SK-N-SH treated with all-trans-retinoic acid at 6 μM for 48 hours (cell line): ENCODE measurements around the gene TMEM40.
"Not testable (repeated sequence)": the region's sequence is repeated elsewhere in the genome, so short reads cannot be mapped to it uniquely, and the experiment has no call there.

Experiments used
- ATAC-seq: fragments of 200-7000 bp; cut with Tn5 transposase; 3 replicates; pipeline ENCODE4 v1.9.1; 2020; ENCODE audit warnings: mild to moderate bottlenecking, moderate library complexity
- ARNTL ChIP-seq: fragments of 450-650 bp; formaldehyde crosslinking; IDR thresholded peaks from 2 replicates; pipeline ENCODE4 v1.5.0; 2020; ENCODE audit warnings: low read depth, mild to moderate bottlenecking, moderate library complexity, borderline replicate concordance
- CSDC2 ChIP-seq: fragments of 250-450 bp; sonication (Bioruptor Pico); IDR thresholded peaks from 2 replicates; pipeline ENCODE4 v1.5.0; 2020; ENCODE audit warnings: mild to moderate bottlenecking, moderate library complexity
- ESRRG ChIP-seq: fragments of 250-450 bp; sonication (Bioruptor Pico); IDR thresholded peaks from 2 replicates; pipeline ENCODE4 v1.6.1; 2021; ENCODE audit warnings: mild to moderate bottlenecking
- GLIS3 ChIP-seq: fragments of 250-450 bp; sonication (Bioruptor Pico); IDR thresholded peaks from 2 replicates; pipeline ENCODE4 v1.5.0; 2020; ENCODE audit warnings: mild to moderate bottlenecking, moderate library complexity
- ISL1 ChIP-seq: fragments of 250-450 bp; sonication (Bioruptor Pico); IDR thresholded peaks from 2 replicates; pipeline ENCODE4 v2.1.2; 2022; ENCODE audit warnings: mild to moderate bottlenecking, moderate library complexity
- OSR1 ChIP-seq: fragments of 250-450 bp; sonication (Bioruptor Pico); IDR thresholded peaks from 2 replicates; pipeline ENCODE4 v1.8.0; 2022; ENCODE audit warnings: moderate library complexity, mild to moderate bottlenecking, inconsistent platforms
- POU6F1 ChIP-seq: fragments of 250-450 bp; sonication (Bioruptor Pico); IDR thresholded peaks from 2 replicates; pipeline ENCODE4 v1.8.0; 2021; ENCODE audit warnings: low read depth, mild to moderate bottlenecking, moderate library complexity, borderline replicate concordance
- PPARA ChIP-seq: fragments of 250-450 bp; sonication (Bioruptor Pico); IDR thresholded peaks from 2 replicates; pipeline ENCODE4 v1.5.0; 2020; ENCODE audit warnings: mild to moderate bottlenecking, borderline replicate concordance
- TCF4 ChIP-seq: fragments of 250-450 bp; sonication (Bioruptor Pico); IDR thresholded peaks from 2 replicates; pipeline ENCODE4 v1.8.0; 2021; ENCODE audit warnings: mild to moderate bottlenecking, moderate library complexity, borderline replicate concordance
- TOX ChIP-seq: fragments of 250-450 bp; sonication (Bioruptor Pico); IDR thresholded peaks from 2 replicates; pipeline ENCODE4 v1.8.0; 2021; ENCODE audit warnings: mild to moderate bottlenecking, moderate library complexity, borderline replicate concordance
- ZC3H10 ChIP-seq: fragments of 250-450 bp; sonication (Bioruptor Pico); IDR thresholded peaks from 2 replicates; pipeline ENCODE4 v1.5.1; 2021; ENCODE audit warnings: mild to moderate bottlenecking, moderate library complexity
- ZFP3 ChIP-seq: fragments of 250-450 bp; sonication (Bioruptor Pico); IDR thresholded peaks from 2 replicates; pipeline ENCODE4 v1.5.0; 2020; ENCODE audit warnings: mild to moderate bottlenecking, moderate library complexity
- ZFP30 ChIP-seq: fragments of 450-650 bp; formaldehyde crosslinking; IDR thresholded peaks from 2 replicates; pipeline ENCODE4 v1.5.0; 2022; ENCODE audit warnings: mild to moderate bottlenecking, moderate library complexity
- ZNF565 ChIP-seq: fragments of 450-650 bp; formaldehyde crosslinking; conservative IDR thresholded peaks from 2 replicates; pipeline ENCODE4 v1.5.0; 2020; ENCODE audit warnings: low read depth, mild to moderate bottlenecking, moderate library complexity
- ZNF70 ChIP-seq: fragments of 450-650 bp; formaldehyde crosslinking; IDR thresholded peaks from 2 replicates; pipeline ENCODE4 v1.5.0; 2020; ENCODE audit warnings: mild to moderate bottlenecking, moderate library complexity
- ZNF8 ChIP-seq: fragments of 450-650 bp; formaldehyde crosslinking; IDR thresholded peaks from 2 replicates; pipeline ENCODE4 v1.5.0; 2020; ENCODE audit warnings: mild to moderate bottlenecking, moderate library complexity
- TF ChIP-seq, protein P1 (sequence below): fragments of 250-450 bp; sonication (Bioruptor Pico); IDR thresholded peaks from 2 replicates; pipeline ENCODE4 v1.8.0; 2020; ENCODE audit warnings: mild to moderate bottlenecking, moderate library complexity, borderline replicate concordance
- TF ChIP-seq, protein P2 (sequence below): fragments of 250-450 bp; sonication (Bioruptor Pico); IDR thresholded peaks from 2 replicates; pipeline ENCODE4 v1.5.1; 2021; ENCODE audit warnings: mild to moderate bottlenecking, moderate library complexity
- TF ChIP-seq, protein P3 (sequence below): fragments of 250-450 bp; sonication (Bioruptor Pico); IDR thresholded peaks from 2 replicates; pipeline ENCODE4 v1.5.0; 2020; ENCODE audit warnings: mild to moderate bottlenecking, moderate library complexity
- TF ChIP-seq, protein P4 (sequence below): fragments of 250-450 bp; sonication (Bioruptor Pico); IDR thresholded peaks from 2 replicates; pipeline ENCODE4 v1.5.1; 2020; ENCODE audit warnings: low read depth, mild to moderate bottlenecking, moderate library complexity

The TMEM40 gene

DNA sequence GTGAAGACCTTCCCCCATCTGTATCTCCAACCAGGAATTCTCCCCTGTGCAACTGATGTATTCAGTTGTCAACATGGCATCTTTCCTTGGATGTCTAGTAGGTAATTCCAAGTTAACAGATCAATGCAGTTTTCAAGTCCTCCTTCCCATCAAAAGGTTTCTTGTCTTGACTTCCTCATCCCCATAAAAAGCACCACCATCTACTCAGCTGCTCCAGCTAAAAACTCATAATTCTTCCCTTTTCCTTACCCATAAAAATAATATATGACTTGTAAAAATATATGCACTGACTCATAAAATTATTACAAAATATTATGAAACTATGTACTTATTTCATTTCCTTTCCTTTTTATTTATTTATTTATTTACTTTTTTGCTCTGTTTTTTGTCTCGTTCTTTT, 32.4 kb upstream of the TMEM40 start:
- TF ChIP-seq, protein P1, sequence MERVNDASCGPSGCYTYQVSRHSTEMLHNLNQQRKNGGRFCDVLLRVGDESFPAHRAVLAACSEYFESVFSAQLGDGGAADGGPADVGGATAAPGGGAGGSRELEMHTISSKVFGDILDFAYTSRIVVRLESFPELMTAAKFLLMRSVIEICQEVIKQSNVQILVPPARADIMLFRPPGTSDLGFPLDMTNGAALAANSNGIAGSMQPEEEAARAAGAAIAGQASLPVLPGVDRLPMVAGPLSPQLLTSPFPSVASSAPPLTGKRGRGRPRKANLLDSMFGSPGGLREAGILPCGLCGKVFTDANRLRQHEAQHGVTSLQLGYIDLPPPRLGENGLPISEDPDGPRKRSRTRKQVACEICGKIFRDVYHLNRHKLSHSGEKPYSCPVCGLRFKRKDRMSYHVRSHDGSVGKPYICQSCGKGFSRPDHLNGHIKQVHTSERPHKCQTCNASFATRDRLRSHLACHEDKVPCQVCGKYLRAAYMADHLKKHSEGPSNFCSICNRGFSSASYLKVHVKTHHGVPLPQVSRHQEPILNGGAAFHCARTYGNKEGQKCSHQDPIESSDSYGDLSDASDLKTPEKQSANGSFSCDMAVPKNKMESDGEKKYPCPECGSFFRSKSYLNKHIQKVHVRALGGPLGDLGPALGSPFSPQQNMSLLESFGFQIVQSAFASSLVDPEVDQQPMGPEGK (CRISPR knock-in tag) = no peak
- TF ChIP-seq ZFP30 (CRISPR knock-in tag) (no peak), ISL1 (CRISPR knock-in tag) (no peak), ZNF8 (CRISPR knock-in tag) (no peak), CSDC2 (CRISPR knock-in tag) (no peak), TOX (CRISPR knock-in tag) (no peak), ZNF565 (CRISPR knock-in tag) (no peak), ZC3H10 (CRISPR knock-in tag) (no peak), PPARA (no peak), GLIS3 (CRISPR knock-in tag) (no peak), POU6F1 (CRISPR knock-in tag) (no peak), ARNTL (no peak), OSR1 (CRISPR knock-in tag) (no peak), TCF4 (CRISPR knock-in tag) (no peak), ZFP3 (CRISPR knock-in tag) (no peak)
- TF ChIP-seq, protein P2, sequence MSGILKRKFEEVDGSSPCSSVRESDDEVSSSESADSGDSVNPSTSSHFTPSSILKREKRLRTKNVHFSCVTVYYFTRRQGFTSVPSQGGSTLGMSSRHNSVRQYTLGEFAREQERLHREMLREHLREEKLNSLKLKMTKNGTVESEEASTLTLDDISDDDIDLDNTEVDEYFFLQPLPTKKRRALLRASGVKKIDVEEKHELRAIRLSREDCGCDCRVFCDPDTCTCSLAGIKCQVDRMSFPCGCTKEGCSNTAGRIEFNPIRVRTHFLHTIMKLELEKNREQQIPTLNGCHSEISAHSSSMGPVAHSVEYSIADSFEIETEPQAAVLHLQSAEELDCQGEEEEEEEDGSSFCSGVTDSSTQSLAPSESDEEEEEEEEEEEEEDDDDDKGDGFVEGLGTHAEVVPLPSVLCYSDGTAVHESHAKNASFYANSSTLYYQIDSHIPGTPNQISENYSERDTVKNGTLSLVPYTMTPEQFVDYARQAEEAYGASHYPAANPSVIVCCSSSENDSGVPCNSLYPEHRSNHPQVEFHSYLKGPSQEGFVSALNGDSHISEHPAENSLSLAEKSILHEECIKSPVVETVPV (CRISPR knock-in tag) = no peak
- TF ChIP-seq, protein P3, sequence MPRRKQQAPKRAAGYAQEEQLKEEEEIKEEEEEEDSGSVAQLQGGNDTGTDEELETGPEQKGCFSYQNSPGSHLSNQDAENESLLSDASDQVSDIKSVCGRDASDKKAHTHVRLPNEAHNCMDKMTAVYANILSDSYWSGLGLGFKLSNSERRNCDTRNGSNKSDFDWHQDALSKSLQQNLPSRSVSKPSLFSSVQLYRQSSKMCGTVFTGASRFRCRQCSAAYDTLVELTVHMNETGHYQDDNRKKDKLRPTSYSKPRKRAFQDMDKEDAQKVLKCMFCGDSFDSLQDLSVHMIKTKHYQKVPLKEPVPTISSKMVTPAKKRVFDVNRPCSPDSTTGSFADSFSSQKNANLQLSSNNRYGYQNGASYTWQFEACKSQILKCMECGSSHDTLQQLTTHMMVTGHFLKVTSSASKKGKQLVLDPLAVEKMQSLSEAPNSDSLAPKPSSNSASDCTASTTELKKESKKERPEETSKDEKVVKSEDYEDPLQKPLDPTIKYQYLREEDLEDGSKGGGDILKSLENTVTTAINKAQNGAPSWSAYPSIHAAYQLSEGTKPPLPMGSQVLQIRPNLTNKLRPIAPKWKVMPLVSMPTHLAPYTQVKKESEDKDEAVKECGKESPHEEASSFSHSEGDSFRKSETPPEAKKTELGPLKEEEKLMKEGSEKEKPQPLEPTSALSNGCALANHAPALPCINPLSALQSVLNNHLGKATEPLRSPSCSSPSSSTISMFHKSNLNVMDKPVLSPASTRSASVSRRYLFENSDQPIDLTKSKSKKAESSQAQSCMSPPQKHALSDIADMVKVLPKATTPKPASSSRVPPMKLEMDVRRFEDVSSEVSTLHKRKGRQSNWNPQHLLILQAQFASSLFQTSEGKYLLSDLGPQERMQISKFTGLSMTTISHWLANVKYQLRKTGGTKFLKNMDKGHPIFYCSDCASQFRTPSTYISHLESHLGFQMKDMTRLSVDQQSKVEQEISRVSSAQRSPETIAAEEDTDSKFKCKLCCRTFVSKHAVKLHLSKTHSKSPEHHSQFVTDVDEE (CRISPR knock-in tag) = no peak
- TF ChIP-seq, protein P4, sequence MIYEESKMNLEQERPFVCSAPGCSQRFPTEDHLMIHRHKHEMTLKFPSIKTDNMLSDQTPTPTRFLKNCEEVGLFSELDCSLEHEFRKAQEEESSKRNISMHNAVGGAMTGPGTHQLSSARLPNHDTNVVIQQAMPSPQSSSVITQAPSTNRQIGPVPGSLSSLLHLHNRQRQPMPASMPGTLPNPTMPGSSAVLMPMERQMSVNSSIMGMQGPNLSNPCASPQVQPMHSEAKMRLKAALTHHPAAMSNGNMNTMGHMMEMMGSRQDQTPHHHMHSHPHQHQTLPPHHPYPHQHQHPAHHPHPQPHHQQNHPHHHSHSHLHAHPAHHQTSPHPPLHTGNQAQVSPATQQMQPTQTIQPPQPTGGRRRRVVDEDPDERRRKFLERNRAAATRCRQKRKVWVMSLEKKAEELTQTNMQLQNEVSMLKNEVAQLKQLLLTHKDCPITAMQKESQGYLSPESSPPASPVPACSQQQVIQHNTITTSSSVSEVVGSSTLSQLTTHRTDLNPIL (CRISPR knock-in tag) = no peak
- ATAC-seq = no peak

DNA sequence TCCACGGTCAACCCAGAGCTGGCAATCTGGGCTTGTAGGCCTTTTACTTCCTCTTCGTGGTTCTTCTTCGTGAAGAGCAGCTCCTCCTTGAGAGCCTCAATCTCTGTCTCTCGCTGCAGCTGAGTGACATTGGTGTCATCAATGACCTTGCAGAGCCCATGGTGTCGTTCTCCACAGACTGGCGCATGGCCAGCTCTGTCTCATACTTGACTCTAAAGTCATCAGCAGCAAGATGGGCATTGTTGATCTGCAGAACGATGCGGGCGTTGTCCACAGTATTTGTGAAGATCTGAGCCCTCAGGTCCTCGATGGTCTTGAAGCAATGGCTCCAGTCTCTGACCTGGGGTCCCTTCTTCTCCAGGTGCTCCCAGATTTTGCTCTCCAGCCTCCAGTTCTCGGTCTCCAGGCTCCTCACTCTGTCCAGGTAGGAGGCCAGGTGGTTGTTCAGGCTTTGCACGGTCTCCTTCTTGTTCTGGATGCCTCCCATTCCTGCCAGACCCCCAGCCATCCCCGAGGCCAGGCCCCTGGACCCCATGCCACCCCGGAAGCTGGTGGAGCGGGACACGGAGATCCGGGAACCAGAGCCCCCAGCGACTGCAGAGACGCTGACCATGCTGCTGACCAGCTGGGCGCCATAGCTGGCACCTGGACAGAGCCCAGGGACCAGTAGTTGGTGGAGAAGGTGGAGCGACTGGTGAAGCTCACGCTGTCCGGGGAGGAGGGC, 29.1 kb upstream of the TMEM40 start:
- ATAC-seq = not testable (repeated sequence)

- not testable (repeated sequence) for ATAC-seq
Measured at GRCh38 chr3:12787346-12787745, 28.3 kb upstream of the TMEM40 start.

- TF ChIP-seq, protein P2 (CRISPR knock-in tag) = no peak
- TF ChIP-seq ZNF565 (CRISPR knock-in tag) = no peak
- TF ChIP-seq ISL1 (CRISPR knock-in tag) = no peak
- TF ChIP-seq ESRRG (CRISPR knock-in tag) = no peak
- TF ChIP-seq ZFP30 (CRISPR knock-in tag) = no peak
- no peak for TF ChIP-seq ZNF8 (CRISPR knock-in tag)
- TF ChIP-seq GLIS3 (CRISPR knock-in tag) = no peak
- TF ChIP-seq PPARA = no peak
- TF ChIP-seq ZNF70 (CRISPR knock-in tag) = no peak
- TF ChIP-seq ZFP3 (CRISPR knock-in tag) = no peak
- TF ChIP-seq ARNTL = no peak
- no peak for TF ChIP-seq ZC3H10 (CRISPR knock-in tag)
- no peak for TF ChIP-seq POU6F1 (CRISPR knock-in tag)
- TF ChIP-seq CSDC2 (CRISPR knock-in tag) = no peak
- TF ChIP-seq, all 23 proteins: peak for 0
- no peak for ATAC-seq
Measured at GRCh38 chr3:12785096-12785495, 26.0 kb upstream of the TMEM40 start.
